SK-N-SH (cell line): ENCODE data around the gene CACNA1G.

ENCODE experiments used
- EP300 ChIP-seq, 2 experiments: IDR thresholded peaks; 2 replicates each; pipeline versions ENCODE4 v1.4.0 to v1.6.1; 2012; ENCODE audit warnings: borderline replicate concordance in 1 of 2, low read depth in 1 of 2, low read length in 1 of 2
- EZH2phosphoT487 ChIP-seq: fragments of 200-600 bp; sonication (generic); IDR thresholded peaks from 2 replicates; pipeline ENCODE4 v1.6.1; 2017; ENCODE audit warnings: low read depth, mixed run types, mild to moderate bottlenecking, antibody characterized with exemption, moderate library complexity, borderline replicate concordance
- MEF2A ChIP-seq: IDR thresholded peaks from 2 replicates; pipeline ENCODE4 v1.4.0; 2012; ENCODE audit warnings: low read depth, borderline replicate concordance
- MXI1 ChIP-seq: IDR thresholded peaks from 2 replicates; pipeline ENCODE4 v1.6.1; 2012; ENCODE audit warnings: mild to moderate bottlenecking, low read depth, low read length, improper control_type of control experiment
- NFIC ChIP-seq: IDR thresholded peaks from 2 replicates; pipeline ENCODE4 v1.4.0; 2012; ENCODE audit warnings: borderline replicate concordance
- POLR2AphosphoS5 ChIP-seq: IDR thresholded peaks from 2 replicates; pipeline ENCODE4 v1.6.1; 2012; ENCODE audit warnings: low read depth, low read length
- RAD21 ChIP-seq: IDR thresholded peaks from 2 replicates; pipeline ENCODE4 v1.6.1; 2012; ENCODE audit warnings: mild to moderate bottlenecking, low read length
- SMC3 ChIP-seq: IDR thresholded peaks from 2 replicates; pipeline ENCODE4 v1.6.1; 2012; ENCODE audit warnings: low read depth, low read length, improper control_type of control experiment
- TCF12 ChIP-seq: IDR thresholded peaks from 2 replicates; pipeline ENCODE4 v1.4.0; 2012
- TEAD4 ChIP-seq: IDR thresholded peaks from 2 replicates; pipeline ENCODE4 v1.4.0; 2012; ENCODE audit warnings: mild to moderate bottlenecking, borderline replicate concordance; ENCODE audit not compliant: insufficient read depth
- YY1 ChIP-seq: IDR thresholded peaks from 2 replicates; pipeline ENCODE4 v1.4.0; 2012; ENCODE audit warnings: low read depth, mild to moderate bottlenecking
- TF ChIP-seq, protein P1 (sequence below): fragments of 200-600 bp; sonication (generic); IDR thresholded peaks from 2 replicates; pipeline ENCODE4 v1.6.1; 2017; ENCODE audit warnings: antibody characterized with exemption, mild to moderate bottlenecking, moderate library complexity
- TF ChIP-seq, protein P2 (sequence below): IDR thresholded peaks from 2 replicates; pipeline ENCODE4 v1.4.0; 2012; ENCODE audit warnings: low read depth
- TF ChIP-seq, protein P3 (sequence below): IDR thresholded peaks from 2 replicates; pipeline ENCODE4 v1.6.1; 2012; ENCODE audit warnings: mild to moderate bottlenecking, low read depth, low read length, moderate library complexity

DNA sequence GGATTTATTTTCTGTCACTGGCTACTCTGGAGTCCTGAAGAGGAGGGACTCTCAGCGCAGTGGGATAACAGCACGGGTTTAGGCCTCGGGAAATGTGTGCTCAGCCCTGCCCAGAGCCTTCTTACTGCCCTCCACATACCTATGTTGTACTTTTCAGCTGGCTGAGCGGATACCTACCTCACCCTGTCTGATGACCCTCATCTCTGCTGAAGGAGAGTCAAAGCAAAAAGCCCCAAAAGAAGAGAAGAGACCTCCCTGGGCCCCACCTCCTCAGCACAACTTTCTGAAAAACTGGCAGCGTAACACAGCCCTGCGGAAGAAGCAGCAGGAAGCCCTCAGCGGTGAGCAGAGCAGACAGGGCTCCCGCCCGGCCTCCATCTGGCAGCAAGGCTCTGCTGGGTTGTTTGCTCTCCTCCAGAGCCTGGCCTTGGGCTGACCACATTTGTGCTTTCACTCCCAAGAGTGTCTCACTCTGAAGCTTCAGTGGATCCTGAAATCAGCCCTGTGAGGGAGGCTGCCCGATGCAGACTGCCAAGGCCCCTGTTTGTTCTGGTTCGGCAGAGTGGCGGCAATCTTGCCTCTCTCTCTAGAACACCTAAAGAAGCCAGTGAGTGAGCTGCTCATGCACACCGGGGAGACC, 42.0 kb upstream of the CACNA1G start:
- no peak for TF ChIP-seq EP300 (IDR thresholded peaks at IDR 0.05; ENCODE audit: borderline replicate concordance in 1 of 2, low read depth in 1 of 2, low read length in 1 of 2)
- TF ChIP-seq, protein P1, sequence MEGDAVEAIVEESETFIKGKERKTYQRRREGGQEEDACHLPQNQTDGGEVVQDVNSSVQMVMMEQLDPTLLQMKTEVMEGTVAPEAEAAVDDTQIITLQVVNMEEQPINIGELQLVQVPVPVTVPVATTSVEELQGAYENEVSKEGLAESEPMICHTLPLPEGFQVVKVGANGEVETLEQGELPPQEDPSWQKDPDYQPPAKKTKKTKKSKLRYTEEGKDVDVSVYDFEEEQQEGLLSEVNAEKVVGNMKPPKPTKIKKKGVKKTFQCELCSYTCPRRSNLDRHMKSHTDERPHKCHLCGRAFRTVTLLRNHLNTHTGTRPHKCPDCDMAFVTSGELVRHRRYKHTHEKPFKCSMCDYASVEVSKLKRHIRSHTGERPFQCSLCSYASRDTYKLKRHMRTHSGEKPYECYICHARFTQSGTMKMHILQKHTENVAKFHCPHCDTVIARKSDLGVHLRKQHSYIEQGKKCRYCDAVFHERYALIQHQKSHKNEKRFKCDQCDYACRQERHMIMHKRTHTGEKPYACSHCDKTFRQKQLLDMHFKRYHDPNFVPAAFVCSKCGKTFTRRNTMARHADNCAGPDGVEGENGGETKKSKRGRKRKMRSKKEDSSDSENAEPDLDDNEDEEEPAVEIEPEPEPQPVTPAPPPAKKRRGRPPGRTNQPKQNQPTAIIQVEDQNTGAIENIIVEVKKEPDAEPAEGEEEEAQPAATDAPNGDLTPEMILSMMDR = no peak
- TF ChIP-seq EZH2phosphoT487 = no peak
- no peak for TF ChIP-seq RAD21
- TF ChIP-seq TEAD4 = no peak
- TF ChIP-seq YY1 = no peak
- TF ChIP-seq NFIC = no peak
- no peak for TF ChIP-seq SMC3
- no peak for TF ChIP-seq MEF2A
- TF ChIP-seq, protein P2, sequence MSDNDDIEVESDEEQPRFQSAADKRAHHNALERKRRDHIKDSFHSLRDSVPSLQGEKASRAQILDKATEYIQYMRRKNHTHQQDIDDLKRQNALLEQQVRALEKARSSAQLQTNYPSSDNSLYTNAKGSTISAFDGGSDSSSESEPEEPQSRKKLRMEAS = no peak
- TF ChIP-seq MXI1 = no peak
- TF ChIP-seq TCF12 = no peak
- TF ChIP-seq, protein P3, sequence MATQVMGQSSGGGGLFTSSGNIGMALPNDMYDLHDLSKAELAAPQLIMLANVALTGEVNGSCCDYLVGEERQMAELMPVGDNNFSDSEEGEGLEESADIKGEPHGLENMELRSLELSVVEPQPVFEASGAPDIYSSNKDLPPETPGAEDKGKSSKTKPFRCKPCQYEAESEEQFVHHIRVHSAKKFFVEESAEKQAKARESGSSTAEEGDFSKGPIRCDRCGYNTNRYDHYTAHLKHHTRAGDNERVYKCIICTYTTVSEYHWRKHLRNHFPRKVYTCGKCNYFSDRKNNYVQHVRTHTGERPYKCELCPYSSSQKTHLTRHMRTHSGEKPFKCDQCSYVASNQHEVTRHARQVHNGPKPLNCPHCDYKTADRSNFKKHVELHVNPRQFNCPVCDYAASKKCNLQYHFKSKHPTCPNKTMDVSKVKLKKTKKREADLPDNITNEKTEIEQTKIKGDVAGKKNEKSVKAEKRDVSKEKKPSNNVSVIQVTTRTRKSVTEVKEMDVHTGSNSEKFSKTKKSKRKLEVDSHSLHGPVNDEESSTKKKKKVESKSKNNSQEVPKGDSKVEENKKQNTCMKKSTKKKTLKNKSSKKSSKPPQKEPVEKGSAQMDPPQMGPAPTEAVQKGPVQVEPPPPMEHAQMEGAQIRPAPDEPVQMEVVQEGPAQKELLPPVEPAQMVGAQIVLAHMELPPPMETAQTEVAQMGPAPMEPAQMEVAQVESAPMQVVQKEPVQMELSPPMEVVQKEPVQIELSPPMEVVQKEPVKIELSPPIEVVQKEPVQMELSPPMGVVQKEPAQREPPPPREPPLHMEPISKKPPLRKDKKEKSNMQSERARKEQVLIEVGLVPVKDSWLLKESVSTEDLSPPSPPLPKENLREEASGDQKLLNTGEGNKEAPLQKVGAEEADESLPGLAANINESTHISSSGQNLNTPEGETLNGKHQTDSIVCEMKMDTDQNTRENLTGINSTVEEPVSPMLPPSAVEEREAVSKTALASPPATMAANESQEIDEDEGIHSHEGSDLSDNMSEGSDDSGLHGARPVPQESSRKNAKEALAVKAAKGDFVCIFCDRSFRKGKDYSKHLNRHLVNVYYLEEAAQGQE = no peak
- no peak for TF ChIP-seq POLR2AphosphoS5
